NT2/D1 (cell line): ENCODE data around the gene KRTAP26-1.

ENCODE experiments used
- DNase-seq: peaks from one replicate; pipeline ENCODE4 v3.0.0-alpha.2; 2011; ENCODE audit warnings: low read depth, low spot score
- H3K27me3 ChIP-seq: 2 replicates; pipeline ENCODE4 v1.6.0; 2011; ENCODE audit warnings: mild to moderate bottlenecking; ENCODE audit not compliant: insufficient read length, insufficient read depth
- H3K36me3 ChIP-seq: 2 replicates; pipeline ENCODE4 v1.6.1; 2011; ENCODE audit warnings: mild to moderate bottlenecking, low read length, mixed read lengths; ENCODE audit not compliant: insufficient read depth, insufficient read length
- H3K4me1 ChIP-seq: 2 replicates; pipeline ENCODE4 v1.5.1; 2011; ENCODE audit not compliant: insufficient read depth, insufficient read length
- H3K4me3 ChIP-seq: 2 replicates; pipeline ENCODE4 v1.5.1; 2011; ENCODE audit warnings: low read depth; ENCODE audit not compliant: insufficient read length
- H3K9ac ChIP-seq: 2 replicates; pipeline ENCODE4 v1.6.0; 2011; ENCODE audit warnings: low read depth; ENCODE audit not compliant: insufficient read length
- H3K9me3 ChIP-seq: 2 replicates; pipeline ENCODE4 v1.5.1; 2011; ENCODE audit warnings: mild to moderate bottlenecking, low read length; ENCODE audit not compliant: insufficient read depth
- SUZ12 ChIP-seq: IDR thresholded peaks from 2 replicates; pipeline ENCODE4 v1.6.1; 2011; ENCODE audit not compliant: insufficient read length, insufficient read depth; ENCODE audit errors: extremely low read depth
- YY1 ChIP-seq: IDR thresholded peaks from 2 replicates; pipeline ENCODE4 v1.6.1; 2011; ENCODE audit not compliant: insufficient read length, insufficient read depth
- ZNF274 ChIP-seq: IDR thresholded peaks from 2 replicates; pipeline ENCODE4 v1.6.1; 2011; ENCODE audit warnings: mild to moderate bottlenecking, low read depth, low read length

KRTAP26-1 gene

DNA sequence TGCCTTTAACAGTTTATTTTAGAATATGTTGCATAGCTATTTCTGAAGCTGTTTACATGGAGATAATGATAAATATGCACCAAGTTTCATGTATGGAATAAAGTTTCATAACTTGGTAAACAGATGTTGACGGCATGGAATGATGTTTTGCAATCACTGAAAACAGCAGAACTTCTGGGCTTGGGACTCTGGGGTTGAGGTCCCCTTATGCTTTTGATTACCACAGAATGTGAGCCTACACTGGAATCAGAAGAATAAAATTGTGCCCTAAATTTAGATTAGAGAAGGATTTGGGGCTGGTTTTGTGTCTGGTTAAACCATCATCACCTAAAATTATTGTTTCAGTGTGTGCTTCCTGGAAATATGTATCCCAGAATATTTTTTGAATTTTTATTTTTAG is 48.5 kb downstream of the KRTAP26-1 start:
- TF ChIP-seq ZNF274 = no peak
- TF ChIP-seq YY1 = no peak
- TF ChIP-seq SUZ12 = no peak
- no peaks in the 10 kb centered on the region for H3K4me1 ChIP-seq
- no peak overlapping the region for H3K9ac ChIP-seq
- H3K27me3 ChIP-seq = no peaks in the 10 kb centered on the region
- H3K36me3 ChIP-seq = no peaks in the 10 kb centered on the region
- H3K4me3 ChIP-seq = no peak overlapping the region
- no peak for DNase-seq
- H3K9me3 ChIP-seq = no peaks in the 10 kb centered on the region

DNA sequence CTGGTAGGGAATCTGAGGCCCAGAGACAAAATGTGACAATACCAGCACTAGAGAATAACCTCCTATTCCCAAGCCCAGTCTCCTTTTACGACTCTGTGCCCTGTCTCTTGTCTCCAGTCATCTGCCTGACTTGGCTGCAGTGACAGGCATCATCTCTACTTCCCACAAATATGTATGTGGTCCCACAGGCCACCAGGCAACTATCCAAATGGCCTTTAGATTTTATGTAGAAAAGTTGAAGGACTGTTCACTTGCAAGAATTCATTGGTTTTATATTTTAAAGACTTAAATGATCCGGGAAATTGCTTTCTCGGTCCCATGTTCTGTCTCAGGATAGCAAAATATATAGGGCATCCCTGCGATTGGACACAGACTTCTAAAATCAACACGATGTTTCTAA is 49.0 kb downstream of the KRTAP26-1 start:
- Histone ChIP-seq H3K4me3 (no peak overlapping the region), H3K36me3 (no peaks in the 10 kb centered on the region), H3K9ac (no peak overlapping the region), H3K4me1 (no peaks in the 10 kb centered on the region), H3K27me3 (no peaks in the 10 kb centered on the region), H3K9me3 (peaks cover 2% of the 10 kb centered on the region)
- TF ChIP-seq ZNF274 (no peak), YY1 (no peak), SUZ12 (no peak)
- DNase-seq = no peak

DNA sequence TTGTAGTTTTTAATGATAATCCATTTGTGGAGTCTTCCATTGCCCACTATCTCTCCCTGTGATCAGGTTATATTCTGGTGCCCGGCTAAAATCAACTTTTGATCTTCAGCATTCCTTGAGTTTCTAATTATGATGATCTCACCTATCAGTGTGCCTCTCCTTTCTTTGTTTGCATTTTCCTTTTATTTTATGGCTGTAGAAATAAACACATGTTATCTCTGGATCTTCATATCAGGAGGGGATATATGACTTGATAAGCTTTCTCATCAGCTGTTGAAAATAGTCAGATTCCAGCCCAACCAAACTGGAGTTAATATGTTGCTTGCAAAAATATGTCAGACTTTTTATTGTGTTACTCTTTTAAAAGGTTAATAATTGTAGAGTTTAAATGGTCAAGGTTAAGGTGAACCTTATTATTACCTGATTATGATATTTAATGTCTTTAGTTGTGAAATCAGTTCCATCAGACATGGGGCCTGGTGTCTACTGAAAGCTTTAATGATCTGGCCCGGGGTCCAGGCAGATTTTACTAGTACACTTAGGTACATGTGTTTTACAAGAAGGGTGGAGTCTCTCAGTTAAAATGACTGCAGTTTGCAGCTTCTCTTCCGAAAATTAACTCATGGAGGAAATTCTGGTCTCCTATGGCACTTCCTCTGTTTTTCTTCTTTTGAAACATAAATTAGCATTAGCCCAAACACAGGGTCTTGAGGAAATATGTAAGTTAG is 50.1 kb downstream of the KRTAP26-1 start:
- TF ChIP-seq SUZ12 = no peak
- no peak for TF ChIP-seq YY1
- TF ChIP-seq ZNF274 = no peak
- Histone ChIP-seq H3K9ac (no peak overlapping the region), H3K36me3 (no peaks in the 10 kb centered on the region), H3K9me3 (peaks cover 14% of the 10 kb centered on the region), H3K4me1 (no peaks in the 10 kb centered on the region), H3K4me3 (no peak overlapping the region), H3K27me3 (no peaks in the 10 kb centered on the region)
- DNase-seq = no peak
